HG03558 (cell line): ENCODE measurements around the gene SLCO3A1.

ENCODE experiments used
- ATAC-seq: cut with Tn5 transposase; IDR thresholded peaks from one replicate; pipeline ENCODE4 v1.9.1; 2021; ENCODE audit warnings: moderate number of reproducible peaks; ENCODE audit not compliant: unreplicated experiment; ENCODE audit errors: extremely low read depth

SLCO3A1 gene

GRCh38 chr15:91930092-91930491, 76.6 kb downstream of the SLCO3A1 start:
- ATAC-seq, result no peak

GRCh38 chr15:91936182-91936775, 82.8 kb downstream of the SLCO3A1 start:
- ATAC-seq, result no peak

GRCh38 chr15:91936927-91937326, 83.4 kb downstream of the SLCO3A1 start:
- ATAC-seq, result no peak

- ATAC-seq, result no peak
Measured at GRCh38 chr15:91938136-91938535, 84.6 kb downstream of the SLCO3A1 start.

GRCh38 chr15:91939403-91939831, 85.9 kb downstream of the SLCO3A1 start:
- ATAC-seq, result no peak

GRCh38 chr15:91940496-91941381, 87.2 kb downstream of the SLCO3A1 start:
- no peak for ATAC-seq

GRCh38 chr15:91941871-91942658, 88.6 kb downstream of the SLCO3A1 start:
- no peak for ATAC-seq

- no peak for ATAC-seq
Measured at GRCh38 chr15:91942720-91943394, 89.3 kb downstream of the SLCO3A1 start.

- no peak for ATAC-seq
Measured at GRCh38 chr15:91944331-91944730, 90.8 kb downstream of the SLCO3A1 start.

GRCh38 chr15:91945385-91945784, 91.9 kb downstream of the SLCO3A1 start:
- no peak for ATAC-seq

GRCh38 chr15:91946075-91946474, 92.6 kb downstream of the SLCO3A1 start:
- no peak for ATAC-seq

- no peak for ATAC-seq
Measured at GRCh38 chr15:91946581-91947292, 93.2 kb downstream of the SLCO3A1 start.

- no peak for ATAC-seq
Measured at GRCh38 chr15:91947293-91947679, 93.8 kb downstream of the SLCO3A1 start.

GRCh38 chr15:91947683-91948608, 94.4 kb downstream of the SLCO3A1 start:
- no peak for ATAC-seq

- ATAC-seq, result no peak
Measured at GRCh38 chr15:91949361-91949760, 95.9 kb downstream of the SLCO3A1 start.

GRCh38 chr15:91950054-91950453, 96.5 kb downstream of the SLCO3A1 start:
- no peak for ATAC-seq

- no peak for ATAC-seq
Measured at GRCh38 chr15:91950631-91951329, 97.3 kb downstream of the SLCO3A1 start.

GRCh38 chr15:91952216-91952615, 98.7 kb downstream of the SLCO3A1 start:
- no peak for ATAC-seq
